Lower lobe of right lung (tissue), 2 donors: ENCODE data around the gene MT1G. TPM values are rescaled to one million over a fixed set of nuclear protein-coding genes. Genes with fewer than 3 reads are reported as not detected.

ENCODE experiments used
- ATAC-seq, 2 donors: fragments of 200-7000 bp; cut with Tn5 transposase; one replicate each; pipeline ENCODE4 v1.9.1; 2020 to 2022; ENCODE audit warnings: mild to moderate bottlenecking in 2 of 2, moderate library complexity in 2 of 2
- DNase-seq: peaks from one replicate; pipeline ENCODE4 v3.0.0-alpha.2; 2020
- H3K27ac ChIP-seq: fragments of 200-600 bp; one replicate; pipeline ENCODE4 v1.8.0; 2022
- H3K27me3 ChIP-seq: fragments of 200-600 bp; one replicate; pipeline ENCODE4 v1.8.0; 2022; ENCODE audit warnings: low read depth
- H3K36me3 ChIP-seq: fragments of 200-600 bp; one replicate; pipeline ENCODE4 v1.8.0; 2022; ENCODE audit warnings: mild to moderate bottlenecking
- H3K4me1 ChIP-seq: fragments of 200-600 bp; one replicate; pipeline ENCODE4 v1.8.0; 2022
- H3K4me3 ChIP-seq: fragments of 200-600 bp; one replicate; pipeline ENCODE4 v1.8.0; 2022; ENCODE audit warnings: mild to moderate bottlenecking
- H3K9me3 ChIP-seq: fragments of 200-600 bp; one replicate; pipeline ENCODE4 v1.8.0; 2022
- intact Hi-C: fragments of 100-400 bp; cut with DNase I; formaldehyde crosslinking; loops from one replicate; pipeline ENCODE4 v1.11.0; 2022
- total RNA-seq: library from RNA; stranded (reverse); fragmentation: NEBNext Ultra II Directional; extraction: Animal tissue kit (Norgen Biotek cat#: 25700); gene quantifications from one replicate; pipeline ENCODE4 v1.2.1, GENCODE V29; 2021
- TF ChIP-seq, protein P1 (sequence below): fragments of 200-600 bp; IDR thresholded peaks from one replicate; pipeline ENCODE4 v1.8.0; 2022; ENCODE audit warnings: antibody characterized with exemption, mild to moderate bottlenecking
- donor health status: DM: no; HTN: yes; CAD: no; lungs with severe emphysema.

Gene MT1G
- total RNA-seq, 1 donor from 2014 or later, result 25.3 TPM

DNA sequence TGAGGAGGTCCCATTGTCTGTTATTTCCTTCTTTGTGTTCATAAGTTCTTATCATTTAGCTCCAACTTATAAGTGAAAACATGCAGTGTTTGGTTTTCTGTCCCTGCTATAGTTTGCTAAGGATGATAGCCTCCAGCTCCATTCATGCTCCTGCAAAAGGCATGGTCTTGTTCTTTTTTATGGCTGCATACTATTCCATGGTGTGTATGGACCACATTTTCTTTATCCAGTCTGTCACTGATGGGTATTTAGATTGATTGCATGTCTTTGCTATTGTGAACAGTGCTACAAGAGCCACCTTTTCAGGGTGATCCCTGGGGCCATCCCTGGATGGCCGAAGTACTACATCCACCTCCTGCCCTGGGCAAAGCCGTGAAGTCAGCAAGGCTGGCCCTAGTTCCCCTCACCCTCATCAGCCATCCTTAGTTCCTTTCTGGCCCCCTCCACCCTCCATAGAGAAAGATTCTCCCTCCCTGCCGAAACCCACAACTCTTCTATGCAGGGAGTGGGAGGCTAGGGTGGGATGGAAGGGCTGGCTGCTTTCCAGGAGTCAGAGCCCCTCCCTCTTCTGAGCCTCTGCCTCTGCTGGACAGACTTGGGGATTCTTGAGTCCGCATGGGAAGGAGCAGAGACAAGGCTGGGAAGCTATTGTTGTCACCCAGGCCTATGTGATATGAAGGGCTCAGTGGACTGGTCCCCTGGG is 22.7 kb upstream of the MT1G start:
- ATAC-seq, result no peak
- H3K9me3 ChIP-seq, result no peaks in the 10 kb centered on the region
- no peaks in the 10 kb centered on the region for H3K4me1 ChIP-seq
- TF ChIP-seq, protein P1, sequence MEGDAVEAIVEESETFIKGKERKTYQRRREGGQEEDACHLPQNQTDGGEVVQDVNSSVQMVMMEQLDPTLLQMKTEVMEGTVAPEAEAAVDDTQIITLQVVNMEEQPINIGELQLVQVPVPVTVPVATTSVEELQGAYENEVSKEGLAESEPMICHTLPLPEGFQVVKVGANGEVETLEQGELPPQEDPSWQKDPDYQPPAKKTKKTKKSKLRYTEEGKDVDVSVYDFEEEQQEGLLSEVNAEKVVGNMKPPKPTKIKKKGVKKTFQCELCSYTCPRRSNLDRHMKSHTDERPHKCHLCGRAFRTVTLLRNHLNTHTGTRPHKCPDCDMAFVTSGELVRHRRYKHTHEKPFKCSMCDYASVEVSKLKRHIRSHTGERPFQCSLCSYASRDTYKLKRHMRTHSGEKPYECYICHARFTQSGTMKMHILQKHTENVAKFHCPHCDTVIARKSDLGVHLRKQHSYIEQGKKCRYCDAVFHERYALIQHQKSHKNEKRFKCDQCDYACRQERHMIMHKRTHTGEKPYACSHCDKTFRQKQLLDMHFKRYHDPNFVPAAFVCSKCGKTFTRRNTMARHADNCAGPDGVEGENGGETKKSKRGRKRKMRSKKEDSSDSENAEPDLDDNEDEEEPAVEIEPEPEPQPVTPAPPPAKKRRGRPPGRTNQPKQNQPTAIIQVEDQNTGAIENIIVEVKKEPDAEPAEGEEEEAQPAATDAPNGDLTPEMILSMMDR, result no peak
- H3K27ac ChIP-seq, result no peak overlapping the region
- no peak overlapping the region for H3K4me3 ChIP-seq
- H3K27me3 ChIP-seq, result no peaks in the 10 kb centered on the region
- intact Hi-C loops, result no loop called here
- H3K36me3 ChIP-seq, result no peaks in the 10 kb centered on the region
- no peak for DNase-seq

DNA sequence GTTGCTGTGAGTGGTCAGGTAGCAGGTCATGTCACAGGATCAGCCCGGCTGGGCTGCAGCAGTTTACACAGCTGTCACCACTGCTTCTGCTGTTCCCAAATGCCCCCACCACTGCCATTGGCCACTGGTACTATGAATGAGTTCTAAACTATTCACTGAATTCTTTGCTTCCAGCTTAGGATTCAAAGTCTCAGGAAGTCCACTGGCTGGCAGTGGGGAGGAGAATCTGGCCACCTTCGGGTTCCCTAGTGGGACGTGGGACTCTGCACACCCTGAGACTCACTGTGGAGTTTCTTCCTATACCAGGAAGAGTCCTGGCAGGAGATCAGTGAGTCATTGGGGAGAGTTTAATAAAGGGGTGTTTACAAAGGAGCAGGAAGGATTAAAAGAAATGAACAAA is 21.3 kb upstream of the MT1G start:
- Histone ChIP-seq H3K27ac (no peak overlapping the region), H3K4me3 (no peak overlapping the region), H3K9me3 (no peaks in the 10 kb centered on the region), H3K4me1 (no peaks in the 10 kb centered on the region), H3K36me3 (no peaks in the 10 kb centered on the region), H3K27me3 (no peaks in the 10 kb centered on the region)
- ATAC-seq (no peak), DNase-seq (no peak)
- intact Hi-C loops, result no loop called here
- TF ChIP-seq, protein P1, result no peak

DNA sequence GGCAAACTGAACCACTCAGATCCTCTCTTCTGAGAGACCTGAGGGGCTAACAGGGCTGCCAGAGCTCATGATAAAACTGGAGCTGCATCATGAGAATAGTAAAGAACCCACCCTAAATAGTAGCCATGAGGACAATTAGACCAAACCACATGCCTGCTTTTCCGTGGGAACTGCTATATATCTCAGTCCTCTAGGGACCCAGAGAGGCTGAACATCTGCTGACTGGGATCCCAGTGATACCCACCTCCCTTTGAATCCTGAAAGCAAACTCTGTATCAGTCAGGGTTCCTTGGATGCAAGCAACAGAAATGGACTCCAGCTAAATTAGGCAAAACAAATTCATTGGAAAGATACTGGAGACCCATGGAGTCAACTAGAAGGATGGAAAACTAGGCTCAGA is 20.9 kb upstream of the MT1G start:
- TF ChIP-seq, protein P1, result no peak
- H3K27ac ChIP-seq, result no peak overlapping the region
- H3K9me3 ChIP-seq, result no peaks in the 10 kb centered on the region
- ATAC-seq, result no peak
- H3K4me1 ChIP-seq, result peaks cover 2% of the 10 kb centered on the region
- intact Hi-C loops, result no loop called here
- no peaks in the 10 kb centered on the region for H3K36me3 ChIP-seq
- no peak for DNase-seq
- no peak overlapping the region for H3K4me3 ChIP-seq
- H3K27me3 ChIP-seq, result no peaks in the 10 kb centered on the region

DNA sequence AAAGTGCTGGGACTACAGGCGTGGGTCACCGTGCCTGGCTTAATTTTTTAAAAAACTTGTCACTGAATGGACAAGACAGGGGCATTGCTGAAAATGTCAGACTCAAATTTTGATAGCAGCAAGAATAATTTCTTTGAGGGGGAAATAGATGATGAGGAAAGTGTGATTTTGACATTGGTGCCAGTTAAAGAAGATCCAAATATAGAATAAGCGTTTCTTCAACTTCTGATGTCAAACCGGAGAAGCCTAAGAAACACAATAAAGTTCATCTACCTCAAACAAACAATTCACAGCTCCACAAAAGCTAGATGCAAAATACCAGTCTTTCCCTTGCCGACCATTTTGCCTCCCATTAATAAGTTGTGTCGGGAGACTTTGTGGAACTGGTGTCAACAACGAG is 18.9 kb upstream of the MT1G start:
- TF ChIP-seq, protein P1, result no peak
- Histone ChIP-seq H3K27me3 (no peaks in the 10 kb centered on the region), H3K4me1 (peaks cover 17% of the 10 kb centered on the region), H3K27ac (no peak overlapping the region), H3K4me3 (no peak overlapping the region), H3K36me3 (no peaks in the 10 kb centered on the region), H3K9me3 (no peaks in the 10 kb centered on the region)
- intact Hi-C loops, result no loop called here
- DNase-seq (no peak), ATAC-seq (no peak)

DNA sequence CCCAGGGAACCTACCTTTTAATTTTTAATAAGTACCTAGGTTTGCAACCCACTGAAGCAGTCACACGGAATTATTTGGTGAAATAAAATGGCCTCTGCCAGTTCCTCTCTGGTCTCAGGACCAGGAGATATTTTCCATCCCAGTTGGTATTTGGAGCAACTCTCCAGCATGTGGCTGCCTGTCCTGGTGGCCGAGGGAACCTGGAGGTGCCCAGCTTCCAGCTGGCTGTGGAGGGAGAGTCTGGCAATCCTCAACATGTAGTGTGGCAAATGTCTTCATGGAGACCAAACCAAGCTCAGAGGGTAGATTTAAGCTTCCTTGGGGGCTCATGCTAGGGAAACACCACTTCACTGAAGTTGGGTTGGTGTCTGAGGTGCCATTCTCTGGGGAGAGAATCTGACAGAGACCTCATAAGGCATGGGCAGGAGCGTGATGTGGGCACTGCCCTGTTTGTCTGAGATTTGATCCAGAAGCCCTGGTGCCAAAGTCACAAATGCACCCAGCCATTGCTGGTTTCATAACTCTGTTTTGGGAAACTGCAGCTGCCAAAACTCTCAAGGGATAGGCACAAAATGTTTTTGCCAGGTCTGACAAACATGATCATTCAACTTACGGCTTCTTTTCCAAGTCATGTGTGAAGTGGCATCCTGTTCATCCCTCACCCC is 17.2 kb upstream of the MT1G start:
- ATAC-seq (no peak), DNase-seq (no peak)
- no peak overlapping the region for H3K4me3 ChIP-seq
- H3K9me3 ChIP-seq, result no peaks in the 10 kb centered on the region
- H3K4me1 ChIP-seq, result peaks cover 22% of the 10 kb centered on the region
- TF ChIP-seq, protein P1, result no peak
- intact Hi-C loops, result no loop called here
- H3K36me3 ChIP-seq, result no peaks in the 10 kb centered on the region
- H3K27me3 ChIP-seq, result no peaks in the 10 kb centered on the region
- no peak overlapping the region for H3K27ac ChIP-seq
